Hypothalamus (tissue), 51 donors: ENCODE results near the gene HCN1.
"Not testable (repeated sequence)": the region's sequence is repeated elsewhere in the genome, so short reads cannot be mapped to it uniquely, and the experiment has no call there.

Source experiments
- DNase-seq, 51 donors: peaks; one replicate each; lab custom pipeline; 2025; lab: John Stamatoyannopoulos, UW

Gene HCN1

GRCh38 chr5:45312627-45313026 is 383.6 kb downstream of the HCN1 start:
- not testable (repeated sequence) for DNase-seq

DNA sequence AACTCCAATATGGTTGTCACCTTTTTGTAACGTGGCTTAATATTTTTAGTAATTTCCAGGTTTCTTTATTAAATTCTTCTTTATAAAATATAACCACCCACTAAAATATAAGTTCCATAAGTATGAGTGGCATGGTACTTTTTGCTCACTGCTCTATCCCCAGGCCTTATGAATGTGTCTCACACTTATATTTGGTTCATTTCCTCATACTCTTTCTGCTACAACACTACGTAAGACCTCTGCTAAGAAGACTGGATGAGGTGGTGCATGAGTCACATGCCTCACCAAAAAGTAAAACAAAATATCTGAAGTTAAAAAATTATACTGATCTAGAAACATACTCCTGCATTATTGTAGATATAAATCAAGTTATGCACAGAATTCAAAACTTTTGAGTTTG is 400.9 kb downstream of the HCN1 start:
- no peak for DNase-seq

DNA sequence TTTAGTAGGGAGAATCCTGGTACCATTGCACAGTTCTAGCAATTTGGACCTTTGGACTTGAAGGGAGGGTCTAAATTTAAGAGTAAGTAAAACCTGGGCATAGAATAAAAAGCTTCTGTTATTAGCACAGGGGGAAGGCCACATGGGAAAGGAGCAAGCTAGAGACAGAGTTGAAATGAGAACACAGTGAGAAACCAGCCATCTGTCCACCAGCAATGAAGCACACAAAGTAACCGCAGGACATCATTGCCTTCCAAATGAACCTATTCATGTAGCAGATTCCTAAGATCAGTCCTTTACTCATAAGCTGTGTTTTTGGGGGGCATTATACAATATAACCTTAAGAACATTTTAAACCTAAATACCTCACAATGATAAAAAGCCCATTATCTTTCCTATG is 407.4 kb downstream of the HCN1 start:
- no peak for DNase-seq

DNA sequence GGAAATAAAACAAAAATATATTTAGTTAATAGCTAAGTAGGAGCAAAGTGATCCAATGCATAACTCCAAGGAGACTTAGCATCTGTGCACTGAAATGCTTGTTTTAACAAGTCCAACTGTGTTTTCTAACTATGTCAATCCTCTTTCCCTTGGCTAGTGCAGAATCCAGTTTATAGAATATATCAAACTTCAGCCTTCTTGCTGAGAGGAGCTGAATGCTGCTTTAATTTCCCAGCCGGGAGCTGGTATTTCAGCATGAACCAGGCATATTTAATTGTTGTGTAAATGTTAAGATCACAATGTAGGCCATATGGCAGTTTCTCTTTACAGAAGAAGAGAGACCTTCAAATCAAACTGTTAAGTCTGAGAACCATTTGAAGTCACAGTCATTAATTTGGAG is 411.7 kb downstream of the HCN1 start:
- DNase-seq = no peak

- no peak for DNase-seq
Measured at GRCh38 chr5:45281081-45281480, 415.1 kb downstream of the HCN1 start.

GRCh38 chr5:45279109-45279508 is 417.1 kb downstream of the HCN1 start:
- DNase-seq = no peak

DNA sequence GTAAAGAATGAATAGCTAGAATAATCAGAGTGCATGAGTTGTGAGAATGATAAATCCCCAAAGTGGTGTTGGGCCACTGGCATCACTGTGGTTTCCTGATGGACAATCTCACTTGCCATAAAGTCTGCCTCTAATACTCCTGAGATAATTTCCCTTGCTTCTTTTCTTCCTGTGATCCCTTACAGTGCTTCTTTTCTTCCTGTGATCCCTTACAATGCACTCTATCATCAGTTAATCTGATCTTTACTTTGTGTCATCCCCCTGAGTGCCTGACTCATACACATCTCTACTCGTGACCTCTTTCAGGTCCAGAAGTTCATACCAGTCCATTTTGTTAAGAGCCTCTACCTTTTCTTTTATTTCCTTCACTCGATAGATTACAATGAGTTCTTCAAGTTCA is 418.3 kb downstream of the HCN1 start:
- no peak for DNase-seq

GRCh38 chr5:45274241-45274640 is 421.9 kb downstream of the HCN1 start:
- no peak for DNase-seq

DNA sequence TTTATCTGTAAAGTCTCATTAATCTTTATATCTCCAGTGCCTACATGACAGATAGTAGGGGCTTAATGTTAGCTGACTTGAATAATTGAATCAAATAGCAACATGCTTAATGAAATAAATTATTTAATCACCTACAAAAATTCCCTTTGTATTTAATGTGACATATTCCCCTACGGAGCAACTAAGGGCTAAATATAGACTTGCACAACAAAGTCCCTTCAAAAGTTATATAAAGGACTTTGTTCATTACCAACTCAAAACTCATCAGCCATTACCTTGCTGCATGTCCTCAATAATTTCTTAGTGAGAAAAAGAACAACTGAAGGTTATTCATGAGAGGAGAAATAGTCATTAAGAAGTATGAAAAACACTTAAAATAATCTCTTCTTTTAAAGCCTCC is 424.6 kb downstream of the HCN1 start:
- DNase-seq = no peak

DNA sequence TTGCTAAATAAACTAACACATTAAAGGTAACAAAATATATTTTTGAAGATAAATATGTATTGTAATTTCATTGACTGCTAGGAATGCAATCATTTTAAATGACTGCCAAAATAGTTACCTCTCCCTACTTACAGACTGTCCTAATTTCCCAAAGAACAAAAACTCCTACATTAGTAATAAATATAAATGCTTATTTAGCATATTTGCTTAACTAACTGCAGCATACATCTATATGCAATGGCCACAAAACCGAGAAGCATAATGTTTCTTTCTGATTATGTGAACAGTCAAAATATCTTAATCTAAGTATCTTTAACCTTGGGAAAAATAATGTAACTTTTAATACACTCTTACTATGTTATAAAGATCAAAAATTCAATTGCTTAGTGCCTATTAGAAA is 431.7 kb downstream of the HCN1 start:
- DNase-seq = no peak

DNA sequence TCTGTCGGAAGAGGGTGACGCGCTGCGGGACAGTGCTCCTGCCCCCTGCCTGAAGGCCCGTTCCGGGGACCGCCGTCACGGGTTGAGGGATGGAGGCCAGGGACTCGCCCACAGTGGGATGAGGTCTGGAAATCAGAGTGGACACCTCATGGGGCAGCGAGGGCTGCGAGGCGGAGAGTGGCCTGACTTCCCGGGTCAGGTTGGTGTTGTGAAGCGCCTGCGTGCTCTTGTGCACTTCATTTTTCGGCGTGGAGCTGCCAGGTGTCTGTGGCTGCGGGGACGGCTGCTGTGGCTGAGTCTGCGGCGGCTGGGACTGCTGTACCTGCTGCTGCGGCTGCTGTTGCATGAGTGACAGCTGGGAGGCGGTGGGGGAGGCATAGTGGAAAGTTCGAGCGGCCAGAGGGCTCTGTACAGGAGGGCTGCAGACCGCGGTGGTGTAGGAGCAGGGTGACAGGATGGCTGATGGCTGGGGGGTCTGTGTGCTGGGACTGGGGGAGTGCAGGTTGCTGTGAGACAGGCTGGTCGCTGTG is 434.1 kb downstream of the HCN1 start:
- DNase-seq = no peak

DNA sequence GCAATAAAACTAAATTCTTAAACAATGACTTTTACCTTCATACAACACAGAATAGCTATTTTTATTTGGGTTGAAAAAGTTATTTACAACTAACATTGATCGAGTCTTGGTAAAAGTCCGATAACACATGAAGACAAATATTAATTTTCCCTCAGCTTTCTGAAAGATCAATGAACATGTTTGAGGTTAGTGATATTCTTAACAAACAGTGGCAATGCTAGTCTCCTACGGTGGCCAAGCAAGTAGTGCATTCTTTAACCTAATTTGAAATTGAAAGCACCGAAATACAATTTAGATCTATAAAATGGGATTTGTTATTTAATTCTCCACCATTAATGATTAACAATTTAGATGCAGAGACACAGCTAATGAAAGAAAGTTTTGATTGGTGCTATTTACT is 435.1 kb downstream of the HCN1 start:
- DNase-seq = no peak

DNA sequence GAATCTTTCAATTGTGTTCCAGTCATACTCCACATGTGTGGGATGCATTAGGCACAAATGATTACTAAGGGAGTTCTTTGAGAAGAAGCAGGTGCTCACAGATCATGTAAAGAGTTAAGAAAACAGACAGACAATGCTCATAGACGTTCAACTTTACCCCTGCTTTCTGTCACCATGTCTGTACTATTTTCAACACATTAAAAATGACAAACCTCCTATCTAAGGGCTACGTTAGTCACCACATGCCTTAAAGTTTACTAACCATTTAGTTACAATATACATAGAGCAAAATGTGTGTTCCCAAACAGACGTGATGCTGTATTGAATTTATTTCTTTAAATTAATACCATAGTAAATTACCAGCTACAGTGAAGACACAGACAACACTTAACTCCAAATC is 435.9 kb downstream of the HCN1 start:
- no peak for DNase-seq

- DNase-seq = no peak
Measured at GRCh38 chr5:45252978-45253377, 443.2 kb downstream of the HCN1 start.

DNA sequence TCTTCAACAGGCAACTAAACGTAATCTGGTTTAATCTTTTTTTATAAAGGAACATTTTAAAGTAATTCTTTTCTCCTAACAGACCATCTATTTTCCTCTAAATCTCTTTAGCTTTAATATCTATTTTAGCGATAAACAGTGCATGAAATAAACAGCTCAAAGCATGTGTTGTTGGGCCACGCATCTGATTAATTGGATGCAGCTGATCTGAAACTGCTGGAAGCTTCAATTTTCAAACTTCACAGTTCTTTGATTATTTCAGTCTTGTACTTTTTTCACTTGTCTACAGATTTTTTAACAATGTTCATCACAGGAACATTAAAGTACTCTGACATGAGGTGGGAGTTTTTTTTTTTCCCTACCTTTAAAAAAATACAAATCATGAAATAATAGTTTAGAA is 443.6 kb downstream of the HCN1 start:
- DNase-seq = no peak

DNA sequence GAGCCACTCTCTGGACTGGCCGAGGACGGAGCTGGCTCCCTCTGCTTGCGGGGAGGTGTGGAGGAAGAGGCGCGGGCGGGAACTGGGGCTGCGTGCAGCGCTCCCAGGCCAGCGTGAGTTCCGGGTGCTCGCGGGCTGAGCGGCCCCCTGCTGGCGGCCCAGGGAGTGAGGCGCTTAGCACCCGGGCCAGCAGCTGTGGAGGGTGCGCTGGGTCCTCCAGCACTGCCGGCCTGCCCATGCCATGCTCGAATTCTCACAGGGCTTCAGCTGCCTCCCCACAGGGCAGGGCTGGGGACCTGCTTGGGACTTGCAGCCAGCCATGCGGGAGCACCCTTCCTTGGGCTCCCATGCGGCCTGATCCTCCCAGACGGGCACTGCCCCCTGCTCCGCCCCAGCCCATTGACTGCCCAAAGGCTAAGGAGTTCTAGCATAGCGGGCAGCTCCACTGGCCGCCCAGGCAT is 470.6 kb downstream of the HCN1 start:
- no peak for DNase-seq

DNA sequence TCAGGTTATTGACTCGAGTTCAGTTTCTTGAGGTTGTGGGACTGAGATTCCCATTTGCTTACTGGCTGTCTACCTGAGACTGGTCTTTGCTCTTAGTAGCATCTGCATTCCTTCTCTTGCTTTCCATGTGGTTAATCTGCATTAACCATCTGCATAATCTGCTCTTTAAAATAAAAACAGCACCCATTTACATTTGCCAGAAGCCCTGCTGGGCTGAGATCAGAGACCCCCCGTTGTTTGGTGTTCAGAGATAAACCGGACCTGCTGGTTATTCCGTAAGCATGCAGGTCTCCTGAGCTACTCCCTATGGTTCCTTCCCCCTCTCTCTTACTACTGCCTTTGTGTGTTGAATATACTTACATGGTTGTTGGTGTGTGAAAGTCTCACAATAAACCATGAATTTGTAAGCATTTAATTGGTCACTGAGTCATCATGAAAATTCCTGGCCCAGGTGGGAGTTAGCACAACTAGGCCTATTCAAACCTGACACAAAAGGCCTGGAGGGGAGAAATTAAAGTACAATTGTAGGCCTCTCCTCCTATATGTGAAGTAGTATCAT is 490.7 kb downstream of the HCN1 start:
- DNase-seq = no peak
